ENCODE results near the gene PSMD3. TPM values are rescaled to one million over a fixed set of nuclear protein-coding genes. Genes with fewer than 3 reads are reported as not detected.

The PSMD3 gene
- polyA plus RNA-seq, 1 donor (not counting 4 experiments of a cell fraction or from before 2014, with no cell fraction given), result 108 TPM

GRCh38 chr17:39979893-39980350 is 685 bp upstream of the PSMD3 start:
- Histone ChIP-seq H3K4me3 (ENCODE audit: control insufficient read depth in 2 of 3, extremely low read depth in 1 of 3, insufficient read depth in 2 of 3, low read depth in 1 of 3, low read length in 3 of 3) (peak overlapping the region; percentile 49 to 83 (median 71)), H3K9me1 (ENCODE audit: control insufficient read depth, extremely low read depth, insufficient read depth, low read length) (no peaks in the 10 kb centered on the region), H3K4me2 (ENCODE audit: control insufficient read depth, extremely low read depth, insufficient read depth, low read depth, low read length) (peak overlapping the region; percentile 97), H3K4me1 (ENCODE audit: control insufficient read depth, extremely low read depth, insufficient read depth, low read length) (peaks cover 34% of the 10 kb centered on the region), H3K79me2 (ENCODE audit: control insufficient read depth, insufficient read depth, low read length) (peaks cover 39% of the 10 kb centered on the region), H3K27me3 (ENCODE audit: control insufficient read depth, extremely low read depth, insufficient read depth, low read length) (no peaks in the 10 kb centered on the region), H3K27ac (ENCODE audit: control insufficient read depth, insufficient read depth, low read length) (peak overlapping the region; percentile 98), H2AFZ (ENCODE audit: control insufficient read depth, low read length) (peak overlapping the region; percentile 69), H3K36me3 (ENCODE audit: control insufficient read depth in 2 of 2, extremely low read depth in 1 of 2, insufficient read depth in 2 of 2, low read length in 2 of 2) (peaks cover 9% of the 10 kb centered on the region in 2 experiments), H3K9ac (ENCODE audit: control insufficient read depth, extremely low read depth, insufficient read depth, low read length) (peak overlapping the region; percentile 99), H4K20me1 (ENCODE audit: control insufficient read depth, extremely low read depth, insufficient read depth, low read length) (peaks cover 6% of the 10 kb centered on the region), H3K9me3 (ENCODE audit: control insufficient read depth, low read depth, low read length) (no peaks in the 10 kb centered on the region)
- peak; percentile 52 for DNase-seq (ENCODE audit: low read depth, low spot score)
- no peak for FAIRE-seq
- no peak for TF ChIP-seq EZH2 (IDR thresholded peaks at IDR 0.05; ENCODE audit: low read length)
- peak in 2 of 3 experiments; percentile 12 to 17 for TF ChIP-seq CTCF (optimal IDR thresholded peaks at IDR 0.05 in 1 of 3, IDR thresholded peaks at IDR 0.05 in 1 of 3, conservative IDR thresholded peaks at IDR 0.05 in 1 of 3; ENCODE audit: extremely low read depth in 1 of 3, insufficient read depth in 2 of 3, low read length in 3 of 3)
- dilution Hi-C loops (cut with MboI; ENCODE audit: extremely low pct_ligation_motif_present, low sequenced_read_pairs), result no loop called here

DNA sequence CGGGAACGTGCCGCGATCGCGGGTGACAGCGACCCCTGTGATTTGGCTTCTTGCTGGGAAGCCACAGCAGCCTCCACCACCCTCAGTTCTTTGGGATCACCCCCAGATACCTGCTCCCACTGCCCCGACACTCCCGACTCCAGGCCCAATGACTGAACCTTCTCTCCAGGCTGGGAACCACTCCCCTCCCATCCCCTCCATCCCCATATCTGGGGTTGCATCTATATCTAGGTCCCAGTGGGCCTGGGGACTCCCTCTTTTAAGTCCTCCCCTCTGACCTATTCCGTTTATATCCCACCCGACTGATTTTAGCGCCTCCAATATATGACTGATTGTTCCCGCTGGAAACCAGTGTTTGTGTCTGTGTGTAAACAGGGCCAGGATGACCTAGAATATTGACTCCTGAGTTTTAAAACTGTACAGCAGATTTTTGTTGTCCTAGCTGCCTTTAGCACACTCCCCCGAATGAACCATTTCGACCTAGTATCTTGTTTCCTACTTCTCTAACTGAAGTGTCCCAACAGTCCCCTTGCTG is 667 bp downstream of the PSMD3 start:
- no peaks in the 10 kb centered on the region for H3K9me3 ChIP-seq (ENCODE audit: control insufficient read depth, low read depth, low read length)
- TF ChIP-seq CTCF (optimal IDR thresholded peaks at IDR 0.05 in 1 of 3, IDR thresholded peaks at IDR 0.05 in 1 of 3, conservative IDR thresholded peaks at IDR 0.05 in 1 of 3; ENCODE audit: extremely low read depth in 1 of 3, insufficient read depth in 2 of 3, low read length in 3 of 3) (no peak), EZH2 (IDR thresholded peaks at IDR 0.05; ENCODE audit: low read length) (no peak)
- peak overlapping the region; percentile 92 to 99 (median 93) for H3K4me3 ChIP-seq (ENCODE audit: control insufficient read depth in 2 of 3, extremely low read depth in 1 of 3, insufficient read depth in 2 of 3, low read depth in 1 of 3, low read length in 3 of 3)
- peaks cover 34% of the 10 kb centered on the region for H3K4me1 ChIP-seq (ENCODE audit: control insufficient read depth, extremely low read depth, insufficient read depth, low read length)
- FAIRE-seq, result no peak
- peaks cover 14 to 21% of the 10 kb centered on the region in 2 experiments for H3K36me3 ChIP-seq (ENCODE audit: control insufficient read depth in 2 of 2, extremely low read depth in 1 of 2, insufficient read depth in 2 of 2, low read length in 2 of 2)
- H2AFZ ChIP-seq (ENCODE audit: control insufficient read depth, low read length), result peak overlapping the region; percentile 30
- dilution Hi-C loops (cut with MboI; ENCODE audit: extremely low pct_ligation_motif_present, low sequenced_read_pairs), result no loop called here
- H3K27ac ChIP-seq (ENCODE audit: control insufficient read depth, insufficient read depth, low read length), result peak overlapping the region; percentile 98
- H3K4me2 ChIP-seq (ENCODE audit: control insufficient read depth, extremely low read depth, insufficient read depth, low read depth, low read length), result peak overlapping the region; percentile 97
- H3K79me2 ChIP-seq (ENCODE audit: control insufficient read depth, insufficient read depth, low read length), result peaks cover 46% of the 10 kb centered on the region
- H4K20me1 ChIP-seq (ENCODE audit: control insufficient read depth, extremely low read depth, insufficient read depth, low read length), result peaks cover 6% of the 10 kb centered on the region
- H3K9ac ChIP-seq (ENCODE audit: control insufficient read depth, extremely low read depth, insufficient read depth, low read length), result peak overlapping the region; percentile 99
- no peak for DNase-seq (ENCODE audit: low read depth, low spot score)
- H3K9me1 ChIP-seq (ENCODE audit: control insufficient read depth, extremely low read depth, insufficient read depth, low read length), result no peaks in the 10 kb centered on the region
- no peaks in the 10 kb centered on the region for H3K27me3 ChIP-seq (ENCODE audit: control insufficient read depth, extremely low read depth, insufficient read depth, low read length)
